ENCODE measurements around the gene DPM3.

- TF ChIP-seq CTCF (conservative IDR thresholded peaks at IDR 0.05 in 1 of 2, IDR thresholded peaks at IDR 0.05 in 1 of 2; ENCODE audit: extremely low read depth in 1 of 2, insufficient read depth in 1 of 2, low read depth in 1 of 2, low read length in 2 of 2), result peak; percentile 90 to 97
- TF ChIP-seq EZH2 (IDR thresholded peaks at IDR 0.05; ENCODE audit: borderline replicate concordance, low read length), result no peak
Measured at GRCh38 chr1:155172732-155173477, 32.6 kb upstream of the DPM3 start, which contains the start of gene KRTCAP2.
